Measurements from ENCODE around the gene MORN1.

GRCh38 chr1:2352897-2353550 lies 38.3 kb downstream of the MORN1 start:
- TF ChIP-seq CTCF (IDR thresholded peaks at IDR 0.05) = no peak
- TF ChIP-seq POLR2A (IDR thresholded peaks at IDR 0.05) = no peak

All from uterus (tissue), 2 donors.